Skeletal muscle cell (primary cell): ENCODE results near the gene NPW.
A peak's percentile ranks its signal among the peaks of the same experiment; 100 is the strongest.
"Not testable (repeated sequence)": the region's sequence is repeated elsewhere in the genome, so short reads cannot be mapped to it uniquely, and the experiment has no call there.

ENCODE experiments used
- DNase-seq: peaks from one replicate; pipeline ENCODE4 v3.0.0-alpha.2; 2010; ENCODE audit warnings: low read depth
- H3K4me3 ChIP-seq: 2 replicates; pipeline ENCODE4 v1.5.1; 2011; ENCODE audit warnings: low read depth, mild to moderate bottlenecking, control low read depth, low read length, moderate library complexity

NPW gene

DNA sequence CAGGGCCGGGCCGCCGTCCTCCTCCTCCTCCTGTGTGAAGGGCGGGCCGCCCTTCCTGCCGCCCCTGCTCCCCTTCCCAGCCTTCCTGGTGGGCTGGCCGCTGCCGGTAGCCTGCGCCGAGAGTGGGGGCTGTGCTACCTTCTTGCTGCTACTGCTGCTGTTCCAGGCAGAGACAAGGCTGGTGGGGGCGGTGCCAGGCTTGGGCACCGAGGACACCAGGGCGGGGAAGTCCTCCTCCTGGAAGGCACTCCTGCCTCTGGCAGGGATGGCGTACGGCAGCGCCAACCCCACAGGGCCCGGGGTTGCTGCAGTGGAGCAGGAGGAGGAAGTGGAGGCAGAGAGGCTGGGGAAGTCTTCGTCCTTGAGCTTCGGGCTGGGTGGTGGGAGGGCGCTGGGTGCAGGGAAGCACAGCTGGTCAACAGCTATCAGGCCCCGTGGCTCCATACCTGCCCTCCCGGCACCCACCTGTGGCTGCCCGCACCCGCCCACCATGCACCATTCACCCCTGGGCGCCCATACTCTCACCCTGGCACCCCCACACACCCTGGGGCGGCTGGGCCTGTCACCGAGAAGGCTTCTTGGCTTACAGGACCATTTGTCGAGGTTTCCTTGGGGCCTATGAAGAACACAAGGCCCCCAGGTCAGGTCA lies 19.6 kb upstream of the NPW start:
- DNase-seq = no peak
- no peak overlapping the region for H3K4me3 ChIP-seq

DNA sequence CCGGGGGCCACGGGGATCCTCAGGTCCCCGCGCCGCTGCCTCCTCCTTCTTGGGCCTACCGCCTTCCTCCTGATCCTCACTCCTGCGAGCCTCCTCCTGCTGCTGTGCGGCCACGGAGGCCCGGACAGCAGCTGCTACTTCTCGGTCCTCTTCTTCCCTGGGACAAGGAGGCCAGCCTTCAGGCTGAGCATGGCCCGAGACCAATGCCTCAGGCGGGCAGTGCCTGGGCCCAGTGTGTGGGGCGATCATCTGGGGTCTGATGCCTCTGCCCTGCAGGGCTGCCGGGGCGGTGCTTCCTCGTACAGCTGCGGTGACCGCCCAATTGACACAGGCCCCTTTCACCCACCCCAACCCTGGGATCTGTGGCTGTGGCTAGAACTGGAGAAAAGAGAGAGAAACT lies 18.6 kb upstream of the NPW start:
- no peak overlapping the region for H3K4me3 ChIP-seq
- no peak for DNase-seq

DNA sequence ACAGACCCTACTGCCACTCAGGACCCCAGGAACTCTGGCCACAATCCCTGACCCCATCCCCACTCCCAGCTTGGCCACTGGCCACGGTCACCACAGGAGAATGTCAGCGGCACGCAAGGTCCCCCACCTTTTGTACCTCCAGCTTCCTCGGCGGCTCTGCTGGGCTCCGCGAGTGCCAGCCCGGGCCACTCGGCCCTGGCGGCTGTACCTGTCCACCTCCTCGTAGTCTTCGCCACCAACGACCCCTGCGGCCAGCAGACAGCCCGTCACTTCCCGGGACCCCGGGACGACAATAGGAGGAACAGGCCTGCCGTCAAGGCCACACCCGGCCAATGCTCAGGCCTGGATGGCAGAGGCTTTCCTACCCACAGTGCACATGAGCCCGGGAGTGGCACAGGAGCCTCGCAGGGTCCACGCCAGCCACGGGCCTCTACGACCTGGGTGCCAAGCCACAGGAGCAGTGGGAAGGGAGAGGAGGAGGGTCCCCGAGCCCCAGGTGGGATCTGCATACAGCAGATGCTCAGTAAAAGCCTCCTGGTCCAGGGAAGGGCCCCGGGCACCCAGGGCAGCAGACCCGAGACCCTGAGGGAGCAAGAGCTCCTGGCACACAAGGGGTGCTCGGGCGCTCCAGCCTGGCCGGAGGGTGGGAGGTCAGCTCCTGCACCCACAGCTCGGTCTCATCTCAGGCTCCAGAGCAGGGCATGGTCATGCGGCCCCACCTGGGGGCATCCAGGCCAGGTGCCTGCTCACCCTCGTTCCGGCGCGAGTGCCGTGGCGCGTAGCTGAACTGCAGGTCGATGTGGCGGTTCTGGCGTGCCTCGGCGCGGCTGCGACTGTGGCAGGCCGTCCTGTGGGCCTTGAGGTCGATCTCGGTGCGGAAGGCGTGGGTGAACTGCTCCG lies 17.9 kb upstream of the NPW start:
- no peak for DNase-seq
- H3K4me3 ChIP-seq = no peak overlapping the region

DNA sequence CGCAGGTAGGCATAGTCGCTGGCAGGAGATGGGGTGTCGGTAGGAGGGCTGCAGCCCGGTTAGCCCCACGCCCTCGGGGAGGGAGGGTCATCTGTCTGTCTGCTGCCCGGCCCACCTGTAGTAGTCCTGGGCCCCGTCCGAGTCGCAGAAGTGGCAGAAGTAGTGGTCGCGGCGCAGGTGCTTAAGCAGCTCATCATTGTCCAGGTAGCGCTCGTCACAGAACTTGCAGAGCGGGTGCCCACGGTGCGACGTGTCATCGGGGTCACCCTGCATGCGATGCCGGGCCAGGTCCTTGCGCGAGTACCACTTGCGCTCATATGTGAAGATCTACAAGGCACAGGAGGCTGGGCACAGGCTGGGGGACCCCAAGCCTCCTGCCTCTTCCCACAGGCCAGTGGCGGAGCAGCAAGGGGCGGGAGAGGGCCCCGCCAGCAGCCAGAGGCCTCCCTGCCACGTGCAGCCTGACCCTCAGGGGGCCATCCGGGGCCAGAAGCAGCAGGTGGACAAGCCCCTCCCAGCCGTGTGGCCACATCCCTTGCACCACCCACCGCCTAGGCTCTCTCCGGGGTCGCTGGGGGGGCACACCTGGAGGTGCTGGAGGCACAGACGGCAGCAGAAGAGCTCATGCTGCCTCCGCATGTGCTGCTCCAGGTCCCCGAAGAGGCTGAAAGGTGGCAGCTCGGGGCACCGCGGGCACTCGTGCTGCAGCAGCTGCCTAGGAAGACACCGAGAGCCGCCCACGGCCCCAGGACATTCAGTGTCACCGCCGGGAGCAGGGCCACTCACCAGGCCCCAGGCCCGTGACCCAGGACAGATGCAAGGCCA lies 17.0 kb upstream of the NPW start:
- H3K4me3 ChIP-seq = no peak overlapping the region
- no peak for DNase-seq

DNA sequence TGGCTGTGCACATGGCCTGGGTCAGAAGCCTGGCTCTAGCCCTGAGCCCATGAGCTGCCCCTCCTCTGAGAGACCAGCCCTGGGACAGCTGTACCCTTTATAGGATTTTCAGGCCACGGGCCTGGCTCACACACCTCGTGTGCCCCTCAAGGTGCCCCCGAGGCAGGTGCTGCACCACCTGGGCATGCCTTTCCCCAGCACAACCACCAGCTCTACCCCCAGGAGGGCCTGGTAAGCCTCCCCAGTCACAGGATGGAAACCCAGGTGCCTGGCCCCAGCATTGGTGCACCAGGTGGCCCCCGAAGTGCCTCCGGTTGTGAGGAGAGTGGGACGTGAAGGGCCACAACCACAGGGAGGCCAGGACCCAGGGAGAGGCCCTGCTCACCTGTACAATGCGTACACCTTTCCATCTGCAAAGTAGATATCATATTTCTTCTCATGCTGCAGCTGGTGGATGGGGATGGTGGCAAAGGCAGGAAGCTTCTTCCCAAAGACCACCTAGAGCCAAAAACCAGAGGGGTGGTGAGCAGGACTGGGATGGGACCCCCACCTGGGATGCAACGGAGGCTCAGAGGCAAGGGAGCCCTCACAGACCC lies 16.3 kb upstream of the NPW start:
- DNase-seq = no peak
- H3K4me3 ChIP-seq = no peak overlapping the region

DNA sequence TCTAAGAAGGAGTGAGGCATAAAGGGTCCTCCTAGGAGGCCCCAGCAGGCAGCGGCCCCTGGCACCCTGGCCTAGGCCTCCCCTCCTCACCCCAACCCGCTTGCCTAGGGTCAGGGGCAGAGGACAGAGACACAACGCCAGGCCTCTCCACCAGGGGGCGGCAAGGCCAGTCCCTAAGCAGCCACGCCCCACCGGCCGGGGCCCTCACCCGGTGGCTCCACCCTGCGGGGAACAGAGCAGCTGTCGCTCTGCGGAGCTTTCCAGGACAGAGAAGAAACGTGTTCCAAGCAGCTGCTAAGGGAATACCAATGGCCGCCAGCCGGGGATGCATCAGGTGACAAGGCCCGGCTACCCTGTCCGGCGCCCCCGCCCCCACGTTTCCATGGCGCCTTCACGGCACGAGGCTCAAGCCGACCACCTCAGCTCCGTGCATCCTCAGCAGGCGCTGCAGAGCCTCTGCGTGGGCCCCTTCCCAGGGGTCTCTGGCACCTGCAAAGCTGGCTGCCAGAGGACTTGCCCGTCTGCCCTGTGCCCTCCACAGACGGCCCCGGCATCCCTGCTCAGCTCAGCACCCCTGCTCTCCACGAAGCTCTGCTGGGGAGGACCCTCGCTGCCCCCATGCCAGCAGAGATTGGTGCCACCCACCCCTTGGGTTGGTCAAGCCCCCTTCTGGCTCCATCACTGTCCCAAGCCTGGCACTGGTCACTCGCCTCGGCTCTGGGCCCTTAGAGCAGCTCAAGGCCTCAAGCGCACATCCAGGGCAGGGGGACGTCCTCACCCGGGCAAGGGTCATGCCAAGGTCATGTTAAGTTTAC lies 15.6 kb upstream of the NPW start:
- H3K4me3 ChIP-seq = no peak overlapping the region

DNA sequence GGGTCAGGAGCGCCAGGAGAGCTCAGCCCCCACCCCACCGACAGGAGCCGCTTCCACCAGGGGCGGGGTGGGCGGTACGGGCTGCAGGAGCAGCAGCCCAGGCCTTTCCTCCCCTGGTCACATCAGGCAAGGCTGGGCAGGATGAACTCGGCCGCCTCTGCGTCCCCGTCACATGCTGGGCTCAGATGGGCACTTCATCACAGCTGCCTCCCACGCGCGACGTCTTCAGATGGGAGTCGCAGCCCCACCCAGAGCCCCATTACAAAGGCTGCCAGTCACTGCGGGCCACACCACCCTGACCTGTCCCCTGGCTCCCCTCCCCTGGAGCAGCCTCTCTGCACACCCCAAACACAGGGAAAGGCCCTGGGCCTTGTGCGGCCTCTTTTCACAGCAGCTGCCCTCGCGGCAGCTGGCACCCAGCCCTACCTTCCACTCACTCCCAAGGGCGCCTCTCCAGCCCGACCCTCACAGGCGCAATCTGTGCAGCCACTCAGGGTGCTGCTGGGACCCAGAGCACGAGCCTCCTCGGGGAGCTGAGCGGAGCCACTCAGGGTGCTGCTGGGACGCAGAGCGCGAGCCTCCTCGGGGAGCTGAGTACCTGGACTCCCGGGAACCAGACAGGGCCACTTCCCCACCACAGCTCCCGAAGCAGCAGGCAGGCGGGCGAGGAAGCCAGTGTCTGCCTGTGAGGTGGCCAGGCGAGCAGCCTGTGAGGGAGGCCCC lies 14.6 kb upstream of the NPW start:
- no peak overlapping the region for H3K4me3 ChIP-seq
- DNase-seq = no peak

More for the DNA sequence above, 15.6 kb upstream of the NPW start:
- no peak for DNase-seq

DNA sequence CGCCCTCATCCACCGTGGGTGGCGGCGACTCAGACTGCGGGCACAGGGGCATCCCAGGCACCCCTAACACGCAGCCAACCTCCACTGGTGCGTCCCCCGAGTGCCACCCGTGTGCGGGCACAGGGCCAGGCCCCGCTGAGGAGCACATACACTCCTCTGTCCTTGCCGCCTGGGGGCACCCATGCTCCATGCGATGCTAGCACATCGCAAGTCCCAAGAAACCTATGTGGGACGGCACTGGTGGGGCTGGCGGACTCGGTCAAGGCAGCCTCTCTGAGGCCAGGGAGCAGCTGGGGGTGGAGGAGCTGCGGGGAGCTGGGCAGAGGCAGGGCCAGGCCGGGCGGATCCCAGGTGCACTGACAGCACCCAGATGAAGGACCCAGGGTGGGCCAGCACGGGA lies 13.9 kb upstream of the NPW start:
- no peak overlapping the region for H3K4me3 ChIP-seq
- no peak for DNase-seq

DNA sequence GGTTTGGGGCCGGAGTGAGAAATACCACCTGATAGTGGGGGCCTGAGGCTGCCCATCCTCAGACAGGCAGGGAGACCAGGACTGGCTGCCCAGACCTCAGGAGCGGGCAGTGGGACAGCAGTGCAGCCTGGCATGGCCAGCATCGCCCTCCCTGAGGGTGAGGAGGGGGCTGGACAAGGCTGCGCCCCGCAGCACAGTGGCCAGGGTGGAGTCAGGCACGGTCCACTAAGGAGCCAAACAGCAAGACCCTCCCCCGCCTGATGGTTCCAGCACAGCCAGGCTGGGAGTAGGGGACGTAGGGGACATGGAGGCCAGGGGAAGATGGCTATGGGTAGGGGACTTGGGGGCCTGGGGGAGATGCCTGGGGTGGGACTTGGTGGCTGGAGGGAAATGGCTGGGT lies 13.3 kb upstream of the NPW start:
- no peak overlapping the region for H3K4me3 ChIP-seq
- no peak for DNase-seq

DNA sequence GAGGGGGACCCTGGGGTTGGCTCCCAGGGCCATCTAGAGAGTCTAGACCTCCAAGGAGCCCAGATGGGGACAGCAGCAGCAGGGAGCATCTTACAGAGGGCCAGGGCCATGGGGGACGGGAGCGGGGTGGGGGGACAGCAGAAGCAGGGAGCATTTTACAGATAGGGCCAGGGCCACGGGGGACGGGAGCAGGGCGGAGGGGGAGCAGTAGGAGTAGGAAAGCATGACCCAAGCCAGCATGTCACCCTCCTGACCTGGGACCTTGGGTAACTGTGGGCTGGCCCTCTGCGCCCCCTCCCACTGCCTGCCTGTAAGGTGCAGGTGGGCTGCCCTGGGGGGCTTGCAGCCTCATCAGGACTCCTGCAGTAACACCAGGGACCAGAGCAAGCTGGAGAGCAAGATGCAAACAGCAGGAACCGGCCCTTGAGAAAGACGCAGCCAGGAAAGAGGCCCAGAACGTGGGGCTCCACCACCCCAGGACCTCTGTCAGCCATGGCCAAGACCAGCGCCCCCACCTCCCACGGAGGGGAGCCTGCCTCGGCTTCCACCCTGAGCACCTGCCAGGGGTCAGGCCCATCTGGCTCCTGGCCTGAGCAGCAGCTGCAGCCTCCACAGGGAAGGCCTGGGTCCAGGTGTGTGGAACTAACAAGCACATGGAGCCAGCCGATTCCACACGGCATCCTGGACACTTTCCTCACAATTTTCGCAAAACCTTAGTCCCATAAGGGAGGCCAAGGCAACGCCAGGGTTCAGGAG lies 12.3 kb upstream of the NPW start:
- H3K4me3 ChIP-seq = peak overlapping the region; percentile 73

DNA sequence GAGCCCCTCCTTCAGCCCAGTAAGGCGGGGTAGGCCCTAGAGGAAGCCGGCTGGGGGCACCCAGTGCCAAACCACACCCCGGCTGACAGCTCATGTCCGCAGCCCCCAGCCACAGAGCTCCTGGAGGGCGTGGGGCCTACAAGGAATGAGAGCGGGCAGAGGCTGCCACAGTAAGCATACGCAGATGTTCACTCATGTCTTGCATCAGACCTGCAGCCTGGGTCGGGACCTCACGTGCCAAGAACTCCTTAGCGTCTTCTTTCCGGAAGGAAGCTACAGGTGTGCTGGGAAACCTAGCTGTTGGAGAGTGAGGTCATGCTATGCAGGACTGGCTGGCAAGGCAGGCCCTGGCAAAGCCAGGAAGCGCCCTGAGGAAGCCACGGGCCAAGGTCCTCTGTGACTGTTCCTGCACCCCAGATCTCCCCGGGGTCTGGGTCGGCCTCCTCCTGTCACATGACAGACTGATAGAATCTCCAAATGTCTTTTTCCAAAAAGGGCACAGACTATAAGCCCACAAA lies 11.5 kb upstream of the NPW start:
- no peak for DNase-seq

More for the DNA sequence above, 12.3 kb upstream of the NPW start:
- DNase-seq = no peak

DNA sequence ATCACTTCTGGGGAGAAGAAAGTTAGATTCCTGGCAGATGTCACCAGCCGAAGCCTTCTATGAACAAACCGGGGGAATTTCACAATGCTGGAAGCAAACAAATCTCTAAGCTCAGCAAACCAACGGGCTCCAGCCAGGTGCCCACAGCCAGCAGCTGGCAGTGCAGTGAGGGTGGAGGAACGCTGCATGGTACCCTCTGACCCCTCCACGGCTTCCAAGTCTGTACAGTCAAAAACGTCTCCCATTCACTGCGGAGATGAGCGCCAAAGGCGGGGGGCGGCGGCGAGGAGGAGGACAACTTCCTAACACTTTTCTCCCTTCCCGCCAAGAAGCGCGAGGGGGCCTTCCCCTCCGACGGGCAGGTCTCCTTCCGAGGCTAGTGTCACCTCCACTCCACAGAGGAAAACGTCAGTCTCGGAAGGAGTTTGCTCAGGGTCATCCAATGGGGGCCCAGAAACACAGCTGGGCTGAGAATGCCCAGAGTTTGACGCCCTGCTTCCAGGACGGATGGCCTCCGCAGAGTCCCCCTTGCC lies 10.9 kb upstream of the NPW start:
- no peak for DNase-seq
- peak overlapping the region; percentile 73 for H3K4me3 ChIP-seq

More for the DNA sequence above, 11.5 kb upstream of the NPW start:
- H3K4me3 ChIP-seq = peak overlapping the region; percentile 73

DNA sequence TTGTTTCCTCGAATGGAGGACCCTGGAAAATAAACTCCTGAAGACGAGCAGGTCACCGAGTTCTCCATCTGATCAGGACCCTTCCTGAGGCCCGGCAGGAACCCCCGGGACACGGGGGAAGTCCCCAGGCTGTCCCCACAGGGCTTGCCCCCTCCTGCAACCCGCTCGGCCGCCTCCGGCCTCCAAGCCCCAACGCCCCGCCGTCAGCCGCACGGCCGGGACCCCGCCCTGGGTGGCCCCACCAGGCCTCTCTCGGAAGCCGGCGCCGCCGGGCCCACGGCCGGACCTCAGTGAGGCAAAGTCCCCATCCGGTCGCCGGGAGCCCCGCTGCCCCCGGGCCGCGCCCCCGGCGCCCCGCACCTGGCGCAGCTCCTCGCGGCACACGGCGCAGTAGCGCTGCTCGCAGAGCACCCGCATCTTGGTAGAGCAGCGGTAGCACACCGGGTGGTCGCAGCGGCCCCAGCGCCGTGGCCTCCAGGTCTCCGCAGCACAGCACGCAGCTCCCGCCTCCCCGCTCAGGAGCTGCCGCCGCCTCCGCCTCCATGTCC lies 10.3 kb upstream of the NPW start:
- no peak for DNase-seq

DNA sequence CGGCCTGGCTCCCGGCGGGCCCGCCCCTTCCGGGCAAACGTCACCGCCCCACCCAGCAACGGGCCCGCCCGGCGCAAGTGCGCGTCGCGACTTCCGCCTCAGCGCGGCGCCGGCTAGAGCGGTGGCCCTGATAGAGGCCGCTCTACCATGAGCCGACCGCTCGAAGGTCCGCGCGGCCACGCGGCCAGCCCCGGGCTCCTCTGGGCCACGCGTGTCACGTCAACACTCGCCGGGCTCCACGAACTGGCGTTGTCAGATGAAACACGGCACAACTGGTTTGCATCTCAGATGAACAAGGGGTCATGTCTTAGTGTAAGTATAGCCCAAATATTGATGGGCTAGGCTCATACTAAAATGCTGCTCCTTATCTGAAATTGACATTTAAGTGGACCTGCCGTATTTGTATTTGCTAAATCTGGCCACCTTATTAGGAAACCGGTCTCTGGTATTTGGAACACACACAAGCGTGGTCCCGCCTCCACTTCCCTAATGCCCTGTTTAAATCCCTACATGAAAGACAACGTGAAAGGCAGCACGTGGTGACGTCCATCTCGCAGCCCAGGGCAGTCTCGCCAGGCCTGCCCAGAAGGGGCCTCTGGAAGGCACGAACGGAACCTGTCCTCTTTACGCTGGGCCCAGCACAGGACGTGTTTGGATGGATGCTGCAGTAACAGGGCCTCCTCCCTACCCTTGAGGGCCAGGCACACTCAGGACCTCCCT lies 9.6 kb upstream of the NPW start, which contains the start of gene ZNF598:
TSS of gene ZNF598 (minus strand) at position 31 of the 720 bp plus-strand sequence.
- peak within 1 kb of the TSS; percentile 73 for H3K4me3 ChIP-seq
- peak; percentile 62 for DNase-seq

More for the DNA sequence above, 10.3 kb upstream of the NPW start:
- peak overlapping the region; percentile 73 for H3K4me3 ChIP-seq

DNA sequence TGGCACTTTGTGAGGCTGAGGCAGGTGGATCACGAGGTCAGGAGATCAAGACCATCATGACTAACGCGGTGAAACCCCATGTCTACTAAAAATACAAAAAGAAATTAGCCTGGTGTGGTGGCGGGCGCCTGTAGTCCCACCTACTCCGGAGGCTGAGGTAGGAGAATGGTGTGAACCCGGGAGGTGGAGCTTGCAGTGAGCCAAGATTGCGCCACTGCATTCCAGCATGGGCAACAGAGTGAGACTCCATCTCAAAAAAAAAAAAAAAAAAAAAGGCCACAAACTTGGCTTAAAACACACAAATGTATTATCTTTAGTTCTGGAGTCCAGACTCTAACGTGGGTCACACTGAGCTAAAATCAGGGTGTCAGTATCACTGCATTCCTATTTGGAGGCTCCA lies 7.9 kb upstream of the NPW start:
- not testable (repeated sequence) for DNase-seq, H3K4me3 ChIP-seq

DNA sequence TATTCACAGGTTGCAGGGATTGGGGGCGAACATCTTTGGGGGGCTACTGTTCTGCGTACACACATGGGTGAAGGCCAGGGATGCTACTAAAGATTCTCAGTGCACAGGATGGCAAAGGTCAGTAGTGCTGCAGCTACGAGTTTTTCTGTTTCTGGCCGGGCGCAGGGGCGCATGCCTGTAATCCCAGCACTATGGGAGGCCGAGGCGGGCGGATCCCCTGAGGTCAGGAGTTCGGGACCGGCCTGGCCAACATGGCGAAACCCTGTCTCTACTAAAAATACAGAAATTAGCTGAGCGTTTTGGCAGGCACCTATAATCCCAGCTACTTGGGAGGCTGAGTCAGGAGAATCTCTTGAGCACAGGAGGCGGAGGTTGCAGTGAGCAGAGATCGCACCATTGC lies 6.1 kb upstream of the NPW start:
- DNase-seq = no peak

More for the DNA sequence above, 6.1 kb upstream of the NPW start:
- H3K4me3 ChIP-seq = no peak overlapping the region
